Kidney (tissue), 14 donors: ENCODE measurements around the gene PLCH2. TPM values are rescaled to one million over a fixed set of nuclear protein-coding genes. Genes with fewer than 3 reads are reported as not detected.

Experiments used
- DNase-seq, 5 donors: peaks; one replicate each; pipeline ENCODE4 v3.0.0-alpha.2; 2013 to 2020
- FAIRE-seq: peaks from 2 replicates; lab custom pipeline; 2012; peaks lifted over from hg19 to GRCh38; lab: Jason Lieb, UNC
- H3K27ac ChIP-seq, 2 donors: one replicate each; pipeline ENCODE4 v1.7.0; 2013; ENCODE audit warnings: low read depth in 2 of 2, low read length in 2 of 2, inconsistent platforms in 1 of 2
- H3K27me3 ChIP-seq: one replicate; pipeline ENCODE4 v1.7.1; 2013; ENCODE audit warnings: low read length, inconsistent platforms; ENCODE audit not compliant: control insufficient read depth, insufficient read depth
- H3K36me3 ChIP-seq, 3 donors: one replicate each; pipeline versions ENCODE4 v1.7.0 to v1.7.1; 2013; ENCODE audit warnings: low read length in 3 of 3, control low read depth in 1 of 3, inconsistent platforms in 1 of 3; ENCODE audit not compliant: insufficient read depth in 3 of 3, control insufficient read depth in 2 of 3
- H3K4me1 ChIP-seq, 3 donors: one replicate each; pipeline versions ENCODE4 v1.7.0 to v1.7.1; 2013; ENCODE audit warnings: low read length in 3 of 3, inconsistent platforms in 1 of 3, low read depth in 1 of 3; ENCODE audit not compliant: control insufficient read depth in 2 of 3, insufficient read depth in 2 of 3
- H3K4me3 ChIP-seq, 3 donors: one replicate each; pipeline versions ENCODE4 v1.7.0 to v1.8.1; 2013; ENCODE audit warnings: low read length in 3 of 3, control low read depth in 1 of 3, inconsistent platforms in 1 of 3
- H3K9ac ChIP-seq, 3 donors: one replicate each; pipeline versions ENCODE4 v1.7.0 to v1.7.1; 2013; ENCODE audit warnings: low read length in 3 of 3, control low read depth in 1 of 3, inconsistent platforms in 1 of 3
- H3K9me3 ChIP-seq, 3 donors: one replicate each; pipeline versions ENCODE4 v1.7.0 to v1.7.1; 2013; ENCODE audit warnings: low read length in 3 of 3, control low read depth in 1 of 3, inconsistent platforms in 1 of 3; ENCODE audit not compliant: control insufficient read depth in 2 of 3, insufficient read depth in 1 of 3
- intact Hi-C: fragments of 100-400 bp; cut with DNase I; formaldehyde crosslinking; loops from one replicate; pipeline ENCODE4 v1.11.1; 2022
- polyA plus RNA-seq: library from polyadenylated mRNA; stranded (reverse); fragments of 350-450 nt; fragmentation: Illumina TruSeq; extraction: RNeasy Lipid Tissue Mini Kit (QIAGEN cat#74804); gene quantifications from one replicate; pipeline ENCODE4 v1.2.3, GENCODE V29; 2014; ENCODE audit warnings: low read depth, low replicate concordance; ENCODE audit not compliant: insufficient read depth
- total RNA-seq: library from RNA; stranded (reverse); fragmentation: NEBNext Ultra II Directional; extraction: Animal tissue kit (Norgen Biotek cat#: 25700); gene quantifications from one replicate; pipeline ENCODE4 v1.2.1, GENCODE V29; 2021
- TF ChIP-seq, protein P1 (sequence below): IDR thresholded peaks from 3 replicates; pipeline ENCODE4 v1.5.1; 2012; ENCODE audit warnings: mild to moderate bottlenecking, moderate library complexity, borderline replicate concordance; ENCODE audit not compliant: insufficient read depth; ENCODE audit errors: extremely low read depth
- donor health status: control.
- donor health status: control.
- donor health status: control.
- donor health status: control.
- donor health status: control.
- donor health status: DM: yes; HTN: yes; CAD: no.
- donor health status: Normal renal cell carcinoma (clear cell type).

Gene PLCH2
- total and polyA plus RNA-seq, 2 donors from 2014 or later: 7.4 to 8.7 TPM

DNA sequence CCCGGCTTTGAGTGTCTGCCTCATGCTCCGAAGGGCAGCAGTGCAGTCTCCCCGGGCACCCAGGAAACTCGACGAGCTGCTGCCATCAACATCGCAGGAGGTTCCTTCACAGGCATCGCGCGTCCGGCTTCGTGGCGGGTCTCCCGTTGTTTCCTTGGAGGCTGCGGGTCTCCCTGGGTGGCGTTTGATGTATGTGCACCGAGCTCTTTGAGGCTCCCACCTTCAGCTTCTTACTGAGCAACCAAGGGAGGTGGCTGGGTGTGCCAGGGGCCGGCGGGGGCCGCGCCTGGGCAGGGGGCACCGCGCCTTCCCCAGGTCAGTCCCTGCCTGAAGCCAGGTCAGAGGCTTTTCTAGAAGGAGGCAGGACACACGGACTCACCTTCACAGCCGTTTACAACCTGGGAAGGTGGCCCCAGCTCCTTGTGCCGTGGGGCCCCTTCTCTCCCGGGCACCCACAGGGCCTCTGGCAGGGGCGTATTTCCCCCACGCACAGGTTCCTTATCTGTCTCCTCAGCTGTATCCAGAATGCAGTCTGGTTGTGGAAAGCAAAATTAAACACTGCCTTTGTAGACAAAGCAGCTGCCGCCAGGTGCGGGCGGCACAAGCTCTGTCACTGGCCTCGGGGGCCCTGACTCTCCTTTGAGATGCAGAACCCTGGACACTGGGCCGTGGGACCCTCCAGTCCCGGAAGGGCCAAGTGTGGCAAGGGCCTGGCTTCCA is 42.0 kb upstream of the PLCH2 start:
- FAIRE-seq: no peak
- no peak overlapping the region for H3K27ac ChIP-seq
- no peaks in the 10 kb centered on the region for H3K4me1 ChIP-seq
- no peak overlapping the region for H3K9ac ChIP-seq
- no peak for DNase-seq
- H3K27me3 ChIP-seq: no peaks in the 10 kb centered on the region
- TF ChIP-seq, protein P1, sequence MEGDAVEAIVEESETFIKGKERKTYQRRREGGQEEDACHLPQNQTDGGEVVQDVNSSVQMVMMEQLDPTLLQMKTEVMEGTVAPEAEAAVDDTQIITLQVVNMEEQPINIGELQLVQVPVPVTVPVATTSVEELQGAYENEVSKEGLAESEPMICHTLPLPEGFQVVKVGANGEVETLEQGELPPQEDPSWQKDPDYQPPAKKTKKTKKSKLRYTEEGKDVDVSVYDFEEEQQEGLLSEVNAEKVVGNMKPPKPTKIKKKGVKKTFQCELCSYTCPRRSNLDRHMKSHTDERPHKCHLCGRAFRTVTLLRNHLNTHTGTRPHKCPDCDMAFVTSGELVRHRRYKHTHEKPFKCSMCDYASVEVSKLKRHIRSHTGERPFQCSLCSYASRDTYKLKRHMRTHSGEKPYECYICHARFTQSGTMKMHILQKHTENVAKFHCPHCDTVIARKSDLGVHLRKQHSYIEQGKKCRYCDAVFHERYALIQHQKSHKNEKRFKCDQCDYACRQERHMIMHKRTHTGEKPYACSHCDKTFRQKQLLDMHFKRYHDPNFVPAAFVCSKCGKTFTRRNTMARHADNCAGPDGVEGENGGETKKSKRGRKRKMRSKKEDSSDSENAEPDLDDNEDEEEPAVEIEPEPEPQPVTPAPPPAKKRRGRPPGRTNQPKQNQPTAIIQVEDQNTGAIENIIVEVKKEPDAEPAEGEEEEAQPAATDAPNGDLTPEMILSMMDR: no peak
- H3K36me3 ChIP-seq: no peaks in the 10 kb centered on the region
- no peaks in the 10 kb centered on the region for H3K9me3 ChIP-seq
- H3K4me3 ChIP-seq: no peak overlapping the region
- intact Hi-C loops: no loop called here

DNA sequence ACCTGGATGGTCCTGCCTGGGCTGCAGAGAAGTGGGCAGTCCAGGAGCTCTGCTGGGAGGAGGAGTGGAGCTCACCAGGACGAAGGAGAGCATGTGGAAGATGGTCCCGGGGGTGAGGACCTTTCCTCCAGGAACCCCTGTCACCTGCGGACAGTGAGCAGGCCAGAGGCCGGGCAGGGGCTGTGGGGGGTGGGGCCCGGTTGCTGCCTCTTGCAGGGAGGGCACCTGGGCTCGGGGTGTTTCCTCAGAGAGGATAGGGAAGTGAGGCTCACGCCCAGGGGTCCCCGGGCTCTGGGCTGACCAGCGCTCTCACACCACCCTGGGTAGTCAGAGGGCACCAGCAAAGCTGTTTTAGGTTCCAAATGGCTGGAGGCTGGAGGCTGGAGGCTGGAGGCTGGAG is 41.0 kb upstream of the PLCH2 start:
- no peaks in the 10 kb centered on the region for H3K9me3 ChIP-seq
- H3K4me3 ChIP-seq: no peak overlapping the region
- TF ChIP-seq, protein P1: no peak
- intact Hi-C loops: no loop called here
- no peaks in the 10 kb centered on the region for H3K36me3 ChIP-seq
- no peak overlapping the region for H3K27ac ChIP-seq
- DNase-seq: no peak
- H3K27me3 ChIP-seq: no peaks in the 10 kb centered on the region
- H3K4me1 ChIP-seq: no peaks in the 10 kb centered on the region
- no peak for FAIRE-seq
- no peak overlapping the region for H3K9ac ChIP-seq

DNA sequence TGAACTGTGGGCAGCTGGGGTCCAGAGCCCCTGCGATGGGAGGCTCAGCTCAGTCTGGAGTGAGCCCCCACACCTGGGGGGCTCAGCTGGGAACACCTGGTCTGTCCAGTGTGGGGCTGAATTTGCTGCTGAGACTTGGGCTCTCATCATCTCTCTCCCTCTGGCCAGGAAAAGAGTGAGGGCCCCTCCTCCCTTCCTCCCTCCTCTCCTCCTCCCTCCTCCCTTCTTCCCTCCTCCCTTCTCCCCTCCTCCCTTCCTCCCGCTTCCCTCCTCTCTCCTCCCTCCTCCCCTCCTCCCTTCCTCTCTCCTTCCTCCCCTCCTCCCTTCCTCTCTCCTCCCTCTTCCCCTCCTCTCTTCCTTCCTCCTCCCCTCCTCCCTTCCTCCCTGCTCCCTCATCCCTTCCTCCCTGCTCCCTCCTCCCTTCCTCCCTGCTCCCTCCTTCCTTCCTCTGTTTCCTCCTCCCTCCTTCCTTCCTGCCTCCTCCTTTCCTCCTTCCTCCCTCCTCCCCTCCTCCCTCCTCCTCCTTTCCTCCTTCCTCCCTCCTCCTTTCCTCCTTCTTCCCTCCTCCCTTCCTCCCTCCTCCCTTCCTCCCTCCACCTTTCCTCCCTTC is 40.2 kb upstream of the PLCH2 start:
- Histone ChIP-seq H3K4me1 (no peaks in the 10 kb centered on the region), H3K27me3 (no peaks in the 10 kb centered on the region), H3K9me3 (no peaks in the 10 kb centered on the region), H3K9ac (no peak overlapping the region), H3K4me3 (no peak overlapping the region), H3K27ac (no peak overlapping the region), H3K36me3 (no peaks in the 10 kb centered on the region)
- FAIRE-seq (no peak), DNase-seq (no peak)
- TF ChIP-seq, protein P1: no peak
- intact Hi-C loops: no loop called here
